OCI-M1 (cell line): ENCODE measurements around the gene URI1.

Experiments used
- DNase-seq: peaks from one replicate; lab custom pipeline; 2025; lab: John Stamatoyannopoulos, UW

Gene URI1

GRCh38 chr19:30059741-30060457 lies 117.9 kb downstream of the URI1 start:
- DNase-seq = no peak

- DNase-seq = no peak
Measured at GRCh38 chr19:30060531-30061222, 118.6 kb downstream of the URI1 start.

- DNase-seq = no peak
Measured at GRCh38 chr19:30061223-30062064, 119.4 kb downstream of the URI1 start.

- DNase-seq = no peak
Measured at GRCh38 chr19:30062065-30062906, 120.2 kb downstream of the URI1 start.

GRCh38 chr19:30062907-30063649 lies 121.0 kb downstream of the URI1 start:
- DNase-seq = no peak

GRCh38 chr19:30063650-30064347 lies 121.8 kb downstream of the URI1 start:
- no peak for DNase-seq

GRCh38 chr19:30064348-30064699 lies 122.3 kb downstream of the URI1 start:
- no peak for DNase-seq

GRCh38 chr19:30064771-30065494 lies 122.9 kb downstream of the URI1 start:
- DNase-seq = no peak

- no peak for DNase-seq
Measured at GRCh38 chr19:30065680-30066606, 123.9 kb downstream of the URI1 start.
